GM18858 (cell line): ENCODE results near the gene YIF1A.

Source experiments
- ATAC-seq: cut with Tn5 transposase; IDR thresholded peaks from one replicate; pipeline ENCODE4 v1.9.1; 2021; ENCODE audit not compliant: unreplicated experiment

YIF1A gene

GRCh38 chr11:66248903-66249302 is 40.0 kb downstream of the YIF1A start:
- no peak for ATAC-seq

- ATAC-seq = no peak
Measured at GRCh38 chr11:66247801-66248200, 41.1 kb downstream of the YIF1A start.

- ATAC-seq = no peak
Measured at GRCh38 chr11:66247295-66247694, 41.6 kb downstream of the YIF1A start.

- ATAC-seq = no peak
Measured at GRCh38 chr11:66243782-66244535, 45.0 kb downstream of the YIF1A start.

GRCh38 chr11:66242095-66242765 is 46.7 kb downstream of the YIF1A start:
- ATAC-seq = no peak

- no peak for ATAC-seq
Measured at GRCh38 chr11:66240781-66241136, 48.2 kb downstream of the YIF1A start.

- ATAC-seq = no peak
Measured at GRCh38 chr11:66239998-66240780, 48.8 kb downstream of the YIF1A start.

- ATAC-seq = no peak
Measured at GRCh38 chr11:66239511-66239910, 49.4 kb downstream of the YIF1A start.

- no peak for ATAC-seq
Measured at GRCh38 chr11:66238786-66239413, 50.0 kb downstream of the YIF1A start.

GRCh38 chr11:66237867-66238266 is 51.1 kb downstream of the YIF1A start:
- no peak for ATAC-seq

- ATAC-seq = no peak
Measured at GRCh38 chr11:66235141-66235540, 53.8 kb downstream of the YIF1A start.
